Stimulated activated CD4-positive, alpha-beta T cell treated with anti-CD3 and anti-CD28 coated beads, Interleukin-4, amount 100 ng/mL, for 24 hours (primary cell): ENCODE results near the gene CAMTA2.
"Not testable (repeated sequence)": the region's sequence is repeated elsewhere in the genome, so short reads cannot be mapped to it uniquely, and the experiment has no call there.

ENCODE experiments used
- DNase-seq: peaks from one replicate; pipeline ENCODE4 v3.0.0-alpha.2; 2020

Gene CAMTA2

GRCh38 chr17:4926577-4927335 lies 60.7 kb downstream of the CAMTA2 start:
- DNase-seq, result not testable (repeated sequence)

GRCh38 chr17:4921320-4921719 lies 66.2 kb downstream of the CAMTA2 start:
- DNase-seq, result no peak

- DNase-seq, result no peak
Measured at GRCh38 chr17:4920351-4921048, 67.0 kb downstream of the CAMTA2 start.

GRCh38 chr17:4919511-4920047 lies 67.9 kb downstream of the CAMTA2 start:
- DNase-seq, result no peak
